Testis (tissue), 2 donors: Measurements from ENCODE around the gene SYNPO.

Source experiments
- POLR2A ChIP-seq: fragments of 450-650 bp; IDR thresholded peaks from one replicate; pipeline ENCODE4 v1.6.1; 2017; ENCODE audit warnings: antibody characterized with exemption, mild to moderate bottlenecking, moderate library complexity
- TF ChIP-seq, protein P1 (sequence below), 3 experiments: fragments of 450-650 bp in 2 of 3; fragments of 200-600 bp in 1 of 3; sonication (generic) in 1 of 3; IDR thresholded peaks; one replicate each; pipeline ENCODE4 v1.5.1; 2016 to 2019; ENCODE audit warnings: antibody characterized with exemption in 3 of 3, mild to moderate bottlenecking in 2 of 3, moderate library complexity in 1 of 3

DNA sequence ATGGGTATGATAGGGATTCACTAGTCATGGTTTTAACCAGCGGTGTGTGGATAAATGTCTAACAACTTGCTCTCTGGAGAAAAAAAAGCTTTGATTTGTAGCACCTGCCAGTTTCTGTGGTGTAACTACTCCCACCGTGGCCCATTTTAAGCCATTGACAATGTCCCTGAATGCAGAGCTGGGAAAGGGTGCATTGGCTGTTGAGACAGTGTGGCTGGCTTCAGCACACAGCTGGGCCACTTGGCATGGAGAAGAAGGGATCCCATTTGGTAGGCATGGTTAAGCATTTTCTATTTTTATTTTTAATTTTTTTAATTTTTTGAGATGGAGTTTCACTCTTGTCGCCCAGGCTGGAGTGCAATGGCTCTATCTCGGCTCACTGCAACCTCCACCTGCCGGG, 31.5 kb upstream of the SYNPO start:
- TF ChIP-seq, protein P1, sequence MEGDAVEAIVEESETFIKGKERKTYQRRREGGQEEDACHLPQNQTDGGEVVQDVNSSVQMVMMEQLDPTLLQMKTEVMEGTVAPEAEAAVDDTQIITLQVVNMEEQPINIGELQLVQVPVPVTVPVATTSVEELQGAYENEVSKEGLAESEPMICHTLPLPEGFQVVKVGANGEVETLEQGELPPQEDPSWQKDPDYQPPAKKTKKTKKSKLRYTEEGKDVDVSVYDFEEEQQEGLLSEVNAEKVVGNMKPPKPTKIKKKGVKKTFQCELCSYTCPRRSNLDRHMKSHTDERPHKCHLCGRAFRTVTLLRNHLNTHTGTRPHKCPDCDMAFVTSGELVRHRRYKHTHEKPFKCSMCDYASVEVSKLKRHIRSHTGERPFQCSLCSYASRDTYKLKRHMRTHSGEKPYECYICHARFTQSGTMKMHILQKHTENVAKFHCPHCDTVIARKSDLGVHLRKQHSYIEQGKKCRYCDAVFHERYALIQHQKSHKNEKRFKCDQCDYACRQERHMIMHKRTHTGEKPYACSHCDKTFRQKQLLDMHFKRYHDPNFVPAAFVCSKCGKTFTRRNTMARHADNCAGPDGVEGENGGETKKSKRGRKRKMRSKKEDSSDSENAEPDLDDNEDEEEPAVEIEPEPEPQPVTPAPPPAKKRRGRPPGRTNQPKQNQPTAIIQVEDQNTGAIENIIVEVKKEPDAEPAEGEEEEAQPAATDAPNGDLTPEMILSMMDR (IDR thresholded peaks at IDR 0.05) = no peak
- TF ChIP-seq POLR2A = no peak
